ENCODE measurements around the gene MRFAP1L1. TPM values are rescaled to one million over a fixed set of nuclear protein-coding genes. Genes with fewer than 3 reads are reported as not detected.

The MRFAP1L1 gene
- total RNA-seq, 1 donor from 2014 or later: 53.6 TPM

DNA sequence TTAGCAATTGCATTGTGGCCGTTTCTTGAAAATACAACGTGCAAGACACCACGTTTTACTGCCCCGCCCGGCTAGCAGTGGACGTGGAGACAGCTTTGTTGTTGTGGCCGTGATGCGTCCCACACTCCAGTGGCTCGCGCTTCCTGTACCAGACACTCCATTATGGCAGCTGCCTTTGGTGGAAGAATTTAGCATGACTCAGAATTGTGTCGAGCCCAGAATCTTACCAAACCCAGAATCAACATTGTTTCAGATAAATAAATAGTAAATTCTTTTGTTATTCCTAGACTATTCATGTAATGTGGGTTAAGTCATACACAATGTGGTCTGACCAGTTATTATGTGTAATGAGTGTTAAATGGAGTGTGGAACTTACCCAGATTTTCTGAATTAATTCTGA lies 41.3 kb downstream of the MRFAP1L1 start:
- TF ChIP-seq CTCF (IDR thresholded peaks at IDR 0.05; ENCODE audit: insufficient read depth, low read length, poor library complexity, severe bottlenecking): no peak
- Histone ChIP-seq H3K36me3 (ENCODE audit: control insufficient read depth, insufficient read depth, low read length) (no peaks in the 10 kb centered on the region), H3K27me3 (ENCODE audit: control insufficient read depth, insufficient read depth, low read length) (peaks cover 9% of the 10 kb centered on the region), H3K4me3 (ENCODE audit: low read depth, low read length) (no peak overlapping the region)
- peak; percentile 51 for DNase-seq (ENCODE audit: low read depth)

DNA sequence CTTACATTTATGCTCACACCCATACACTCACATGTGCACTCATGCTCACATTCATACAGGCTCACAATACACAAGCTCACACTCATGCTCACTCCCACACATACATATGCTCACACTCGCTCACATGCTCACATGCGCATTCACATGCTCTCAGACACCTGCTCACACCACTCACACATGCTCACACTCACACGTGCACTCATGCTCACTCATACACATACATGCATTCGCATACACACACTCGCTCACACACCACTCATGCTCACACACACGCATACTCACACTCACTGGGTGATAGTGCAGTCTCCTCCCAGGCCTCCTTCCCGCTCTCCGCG lies 44.4 kb downstream of the MRFAP1L1 start:
- no peak for TF ChIP-seq CTCF (IDR thresholded peaks at IDR 0.05; ENCODE audit: insufficient read depth, low read length, poor library complexity, severe bottlenecking)
- H3K36me3 ChIP-seq (ENCODE audit: control insufficient read depth, insufficient read depth, low read length): no peaks in the 10 kb centered on the region

DNA sequence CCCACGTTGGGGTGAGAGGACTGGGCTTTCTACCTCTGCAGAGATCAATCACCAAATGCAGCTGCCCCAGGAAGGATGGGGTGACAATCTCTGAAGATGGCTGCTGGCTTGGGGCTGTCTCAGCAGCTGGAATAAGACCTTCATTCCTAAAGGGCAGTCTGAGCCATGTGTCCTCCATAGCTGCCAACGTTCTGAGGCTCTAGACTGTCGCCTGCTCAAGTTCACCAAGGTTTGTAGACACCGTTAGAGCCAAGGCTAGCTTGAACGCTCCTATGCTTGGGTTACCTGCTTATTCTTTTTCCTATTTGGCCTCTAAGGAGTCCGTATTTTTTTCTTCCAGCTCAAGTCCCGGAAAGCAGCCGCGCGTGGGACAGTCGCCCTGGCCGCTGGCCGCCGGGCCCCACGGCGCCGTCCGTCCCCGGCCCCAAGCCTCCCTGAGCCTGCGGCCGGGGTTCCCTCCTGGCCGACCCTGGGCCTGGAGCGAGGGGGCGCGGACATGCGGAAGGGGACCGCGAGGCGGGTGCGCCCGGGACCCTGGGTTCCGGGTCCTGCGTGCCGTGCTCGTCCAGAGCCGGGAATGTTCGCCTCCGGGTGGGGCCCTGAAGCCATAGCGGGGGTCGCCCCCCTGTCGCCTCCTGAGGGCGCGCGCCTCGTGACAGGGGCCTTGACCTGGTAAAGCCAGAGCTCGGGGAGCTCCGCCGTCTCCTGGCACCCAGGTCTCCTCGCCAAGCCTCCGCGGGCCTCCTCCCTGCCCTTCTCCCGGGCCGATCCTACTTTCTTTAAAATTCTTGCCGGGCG lies 45.9 kb downstream of the MRFAP1L1 start:
- Histone ChIP-seq H3K4me3 (ENCODE audit: low read depth, low read length) (peak overlapping the region; percentile 8), H3K36me3 (ENCODE audit: control insufficient read depth, insufficient read depth, low read length) (no peaks in the 10 kb centered on the region), H3K27me3 (ENCODE audit: control insufficient read depth, insufficient read depth, low read length) (peaks cover 10% of the 10 kb centered on the region)
- DNase-seq (ENCODE audit: low read depth): no peak
- TF ChIP-seq CTCF (IDR thresholded peaks at IDR 0.05; ENCODE audit: insufficient read depth, low read length, poor library complexity, severe bottlenecking): no peak

More for the DNA sequence above, 44.4 kb downstream of the MRFAP1L1 start:
- Histone ChIP-seq H3K27me3 (ENCODE audit: control insufficient read depth, insufficient read depth, low read length) (peaks cover 10% of the 10 kb centered on the region), H3K4me3 (ENCODE audit: low read depth, low read length) (no peak overlapping the region)
- no peak for DNase-seq (ENCODE audit: low read depth)

DNA sequence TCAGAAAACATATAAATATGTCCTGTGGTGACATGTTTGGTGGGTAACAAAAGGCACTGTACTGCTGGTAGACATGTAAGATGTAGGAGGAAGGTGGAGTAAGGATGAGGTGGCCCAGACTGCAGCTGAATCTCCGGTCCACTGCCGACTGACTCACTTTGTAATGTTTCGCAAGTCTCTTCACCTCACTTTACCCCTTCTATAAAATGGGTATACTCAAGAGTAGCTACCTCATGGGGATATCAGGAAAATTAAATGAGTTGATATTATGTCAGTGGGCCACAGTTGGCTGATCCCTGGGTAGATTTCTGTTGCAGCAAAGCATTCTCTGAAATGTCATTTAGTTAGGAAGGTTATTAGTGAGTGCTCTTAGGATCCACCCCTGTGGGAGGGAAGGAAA lies 47.1 kb downstream of the MRFAP1L1 start:
- no peaks in the 10 kb centered on the region for H3K36me3 ChIP-seq (ENCODE audit: control insufficient read depth, insufficient read depth, low read length)
- peaks cover 10% of the 10 kb centered on the region for H3K27me3 ChIP-seq (ENCODE audit: control insufficient read depth, insufficient read depth, low read length)
- no peak for TF ChIP-seq CTCF (IDR thresholded peaks at IDR 0.05; ENCODE audit: insufficient read depth, low read length, poor library complexity, severe bottlenecking)
- DNase-seq (ENCODE audit: low read depth): no peak
- no peak overlapping the region for H3K4me3 ChIP-seq (ENCODE audit: low read depth, low read length)

DNA sequence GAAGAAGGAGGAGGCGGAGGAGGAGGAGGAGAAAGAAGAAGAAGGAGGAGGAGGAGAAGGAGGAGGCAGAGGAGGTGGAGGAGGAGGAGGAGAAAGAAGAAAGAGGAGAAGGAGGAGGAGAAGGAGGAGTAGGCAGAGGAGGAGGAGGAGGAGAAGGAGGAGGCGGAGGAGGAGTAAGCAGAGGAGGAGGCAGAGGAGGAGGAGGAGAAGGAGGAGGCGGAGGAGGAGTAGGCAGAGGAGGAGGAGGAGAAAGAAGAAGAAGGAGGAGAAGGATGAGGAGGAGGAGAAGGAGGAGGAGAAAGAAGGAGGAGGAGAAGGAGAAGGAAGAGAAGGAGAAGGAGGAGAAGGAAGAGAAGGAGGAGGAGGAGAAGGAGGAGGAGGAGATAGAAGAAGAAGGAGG lies 49.2 kb downstream of the MRFAP1L1 start:
- TF ChIP-seq CTCF (IDR thresholded peaks at IDR 0.05; ENCODE audit: insufficient read depth, low read length, poor library complexity, severe bottlenecking): no peak
- H3K27me3 ChIP-seq (ENCODE audit: control insufficient read depth, insufficient read depth, low read length): peaks cover 10% of the 10 kb centered on the region
- H3K4me3 ChIP-seq (ENCODE audit: low read depth, low read length): no peak overlapping the region
- H3K36me3 ChIP-seq (ENCODE audit: control insufficient read depth, insufficient read depth, low read length): no peaks in the 10 kb centered on the region
- DNase-seq (ENCODE audit: low read depth): no peak

GRCh38 chr4:6659897-6660296 lies 49.8 kb downstream of the MRFAP1L1 start:
- TF ChIP-seq CTCF (IDR thresholded peaks at IDR 0.05; ENCODE audit: insufficient read depth, low read length, poor library complexity, severe bottlenecking): no peak
- Histone ChIP-seq H3K36me3 (ENCODE audit: control insufficient read depth, insufficient read depth, low read length) (no peaks in the 10 kb centered on the region), H3K27me3 (ENCODE audit: control insufficient read depth, insufficient read depth, low read length) (peaks cover 10% of the 10 kb centered on the region), H3K4me3 (ENCODE audit: low read depth, low read length) (no peak overlapping the region)
- DNase-seq (ENCODE audit: low read depth): no peak

Data from kidney epithelial cell (primary cell).